H1 (cell line): ENCODE data around the gene C3orf52. TPM values are rescaled to one million over a fixed set of nuclear protein-coding genes. Genes with fewer than 3 reads are reported as not detected.

ENCODE experiments used
- CTCF ChIA-PET: fragments of 300-600 bp; sonication (Branson Sonifier 250); formaldehyde crosslinking; loops from one replicate; lab custom pipeline; 2021; ENCODE audit not compliant: partially characterized antibody; lab: Charles Lee
- POLR2A ChIA-PET: fragments of 300-600 bp; sonication (Branson Sonifier 250); formaldehyde crosslinking; loops from one replicate; lab custom pipeline; 2021; ENCODE audit warnings: inconsistent platforms; ENCODE audit not compliant: partially characterized antibody; lab: Charles Lee
- DNase-seq, 2 experiments: peaks; one replicate each; pipeline versions ENCODE4 v3.0.0 to v3.0.0-alpha.2; 2010 to 2022; ENCODE audit warnings: low spot score in 2 of 2, low read depth in 1 of 2, mixed read lengths in 1 of 2
- FAIRE-seq: peaks from 2 replicates; lab custom pipeline; 2011; peaks lifted over from hg19 to GRCh38; lab: Jason Lieb, UNC
- H2AFZ ChIP-seq: 2 replicates; pipeline ENCODE4 v1.8.1; 2012; ENCODE audit warnings: low read length, inconsistent platforms
- H2AK5ac ChIP-seq: 2 replicates; pipeline ENCODE4 v1.6.1; 2013; ENCODE audit warnings: low read depth, low read length
- H2BK120ac ChIP-seq: replicated peaks from 2 replicates; pipeline ENCODE3; 2013; ENCODE audit warnings: low read depth, low read length, inconsistent platforms
- H2BK12ac ChIP-seq: 2 replicates; pipeline ENCODE4 v1.6.1; 2013; ENCODE audit warnings: low read depth, low read length
- H2BK15ac ChIP-seq: 2 replicates; pipeline ENCODE4 v1.6.1; 2013; ENCODE audit warnings: low read length
- H2BK20ac ChIP-seq: 2 replicates; pipeline ENCODE4 v1.6.1; 2013; ENCODE audit warnings: low read length
- H2BK5ac ChIP-seq: 2 replicates; pipeline ENCODE4 v1.6.1; 2013; ENCODE audit warnings: low read depth, low read length
- H3K14ac ChIP-seq: 2 replicates; pipeline ENCODE4 v1.6.1; 2013; ENCODE audit warnings: inconsistent platforms; ENCODE audit not compliant: insufficient read length
- H3K18ac ChIP-seq: 2 replicates; pipeline ENCODE4 v1.6.1; 2013; ENCODE audit warnings: low read length; ENCODE audit errors: extremely low read depth
- H3K23ac ChIP-seq: 2 replicates; pipeline ENCODE4 v1.6.1; 2013; ENCODE audit warnings: inconsistent platforms; ENCODE audit not compliant: insufficient read length
- H3K23me2 ChIP-seq: 2 replicates; pipeline ENCODE4 v1.6.1; 2013; ENCODE audit warnings: low read depth, low read length
- H3K27ac ChIP-seq: 2 replicates; pipeline ENCODE4 v1.6.1; 2011; ENCODE audit warnings: low read depth, low read length, inconsistent platforms
- H3K27me3 ChIP-seq, 4 experiments: replicated peaks in 1 of 4; 1 replicate in 1 of 4; 2 replicates in 3 of 4; pipeline versions ENCODE4 v1.6.1 to v1.8.1; 2011 to 2013; ENCODE audit warnings: low read length in 3 of 4, mild to moderate bottlenecking in 3 of 4, inconsistent platforms in 2 of 4, mixed read lengths in 2 of 4, moderate library complexity in 1 of 4; ENCODE audit not compliant: control insufficient read depth in 3 of 4, insufficient read depth in 3 of 4; ENCODE audit errors: extremely low read depth in 1 of 4
- H3K36me3 ChIP-seq, 4 experiments: 2 replicates each; pipeline versions ENCODE4 v1.6.1 to v1.8.1; 2011 to 2013; ENCODE audit warnings: mild to moderate bottlenecking in 4 of 4, low read length in 3 of 4, moderate library complexity in 2 of 4, control low read depth in 1 of 4, inconsistent platforms in 1 of 4; ENCODE audit not compliant: insufficient read depth in 4 of 4, control insufficient read depth in 2 of 4
- H3K4ac ChIP-seq: replicated peaks from 2 replicates; pipeline ENCODE3; 2013; ENCODE audit warnings: low read length, low read depth, mixed read lengths, inconsistent platforms; ENCODE audit not compliant: insufficient read length
- H3K4me1 ChIP-seq, 4 experiments: replicated peaks in 1 of 4; 1 replicate in 1 of 4; 2 replicates in 3 of 4; pipeline versions ENCODE4 v1.6.1 to v1.8.1; 2011 to 2013; ENCODE audit warnings: low read length in 3 of 4, inconsistent platforms in 2 of 4, mixed read lengths in 1 of 4; ENCODE audit not compliant: insufficient read depth in 4 of 4, control insufficient read depth in 3 of 4
- H3K4me2 ChIP-seq, 2 experiments: 2 replicates each; pipeline versions ENCODE4 v1.6.1 to v1.8.1; 2011 to 2013; ENCODE audit warnings: low read depth in 2 of 2, low read length in 2 of 2, control low read depth in 1 of 2, inconsistent platforms in 1 of 2, mild to moderate bottlenecking in 1 of 2; ENCODE audit not compliant: insufficient read depth in 1 of 2
- H3K4me3 ChIP-seq, 4 experiments: fragments of 200-600, 300-600 bp in 1 of 4; sonication (generic), shearing (Covaris generic), sonication (Bioruptor Twin) in 1 of 4; 2 replicates each; pipeline versions ENCODE4 v1.5.1 to v1.8.1; 2011 to 2016; ENCODE audit warnings: low read length in 4 of 4, low read depth in 3 of 4, control low read depth in 2 of 4, inconsistent platforms in 2 of 4, mild to moderate bottlenecking in 2 of 4, mixed read lengths in 1 of 4, moderate library complexity in 1 of 4; ENCODE audit not compliant: insufficient read depth in 2 of 4; ENCODE audit errors: extremely low read depth in 1 of 4
- H3K56ac ChIP-seq: replicated peaks from 2 replicates; pipeline ENCODE3; 2013; ENCODE audit warnings: low read depth, mild to moderate bottlenecking, mixed read lengths, low read length, inconsistent platforms; ENCODE audit not compliant: insufficient read length
- H3K79me1 ChIP-seq: 2 replicates; pipeline ENCODE4 v1.6.1; 2013; ENCODE audit warnings: low read depth, low read length, control low read depth
- H3K79me2 ChIP-seq, 2 experiments: 2 replicates each; pipeline versions ENCODE4 v1.6.1 to v1.8.1; 2012 to 2013; ENCODE audit warnings: low read length in 2 of 2, mild to moderate bottlenecking in 2 of 2, inconsistent platforms in 1 of 2; ENCODE audit not compliant: insufficient read depth in 2 of 2, control insufficient read depth in 1 of 2
- H3K9ac ChIP-seq, 4 experiments: replicated peaks in 1 of 4; 1 replicate in 1 of 4; 2 replicates in 3 of 4; pipeline versions ENCODE4 v1.6.1 to v1.8.1; 2011 to 2013; ENCODE audit warnings: low read depth in 3 of 4, low read length in 3 of 4, control low read depth in 2 of 4, mild to moderate bottlenecking in 2 of 4, moderate library complexity in 2 of 4, inconsistent platforms in 1 of 4; ENCODE audit errors: extremely low read depth in 1 of 4
- H3K9me3 ChIP-seq, 2 experiments: 2 replicates each; pipeline versions ENCODE4 v1.6.1 to v1.8.1; 2012 to 2013; ENCODE audit warnings: mild to moderate bottlenecking in 2 of 2, moderate library complexity in 2 of 2, control low read depth in 1 of 2, inconsistent platforms in 1 of 2, low read depth in 1 of 2, low read length in 1 of 2, mixed read lengths in 1 of 2; ENCODE audit not compliant: insufficient read depth in 2 of 2
- H4K20me1 ChIP-seq, 2 experiments: replicated peaks in 1 of 2; 2 replicates each; pipeline versions ENCODE3 to v1.8.1; 2011 to 2013; ENCODE audit warnings: inconsistent platforms in 2 of 2, low read length in 2 of 2, mild to moderate bottlenecking in 1 of 2; ENCODE audit not compliant: insufficient read depth in 2 of 2, control insufficient read depth in 1 of 2
- H4K5ac ChIP-seq: 2 replicates; pipeline ENCODE4 v1.6.1; 2013; ENCODE audit warnings: low read length, low read depth, mixed read lengths, inconsistent platforms; ENCODE audit not compliant: insufficient read length
- H4K8ac ChIP-seq: 2 replicates; pipeline ENCODE4 v1.8.0; 2013; ENCODE audit warnings: mild to moderate bottlenecking, moderate library complexity, low read length, inconsistent platforms; ENCODE audit not compliant: insufficient read depth; ENCODE audit errors: extremely low read depth
- H4K91ac ChIP-seq: replicated peaks from 2 replicates; pipeline ENCODE3; 2013; ENCODE audit warnings: low read length, mixed read lengths, inconsistent platforms; ENCODE audit not compliant: insufficient read length
- CEBPB ChIP-seq: IDR thresholded peaks from 2 replicates; pipeline ENCODE4 v1.6.1; 2012; ENCODE audit warnings: low read depth, low read length
- CTBP2 ChIP-seq: IDR thresholded peaks from 2 replicates; pipeline ENCODE4 v1.7.0; 2011; ENCODE audit warnings: borderline replicate concordance, mild to moderate bottlenecking, moderate library complexity, mixed read lengths, low read length; ENCODE audit not compliant: insufficient read depth, insufficient read length
- EP300 ChIP-seq, 2 experiments: IDR thresholded peaks; 1 replicate in 1 of 2; 2 replicates in 1 of 2; pipeline ENCODE4 v1.6.1; 2011 to 2012; ENCODE audit warnings: low read depth in 2 of 2, low read length in 2 of 2, mild to moderate bottlenecking in 2 of 2, borderline replicate concordance in 1 of 2, inconsistent platforms in 1 of 2, moderate library complexity in 1 of 2
- MAX ChIP-seq: IDR thresholded peaks from 2 replicates; pipeline ENCODE4 v1.6.1; 2012; ENCODE audit warnings: inconsistent platforms
- RBBP5 ChIP-seq: IDR thresholded peaks from 2 replicates; pipeline ENCODE4 v1.7.1; 2012; ENCODE audit warnings: low read depth, mild to moderate bottlenecking, inconsistent platforms, low read length, moderate library complexity, borderline replicate concordance
- RNF2 ChIP-seq: fragments of 200-900, 300-1000 bp; sonication (generic); IDR thresholded peaks from 2 replicates; pipeline ENCODE4 v1.7.1; 2016; ENCODE audit warnings: borderline replicate concordance, low read depth, mild to moderate bottlenecking, antibody characterized with exemption, low read length; ENCODE audit not compliant: poor library complexity, severe bottlenecking; ENCODE audit errors: missing control alignments
- SIN3A ChIP-seq, 2 experiments: IDR thresholded peaks in 1 of 2; conservative IDR thresholded peaks in 1 of 2; 2 replicates each; pipeline ENCODE4 v1.6.1; 2011 to 2012; ENCODE audit warnings: low read length in 2 of 2, improper control_type of control experiment in 1 of 2, low read depth in 1 of 2, mild to moderate bottlenecking in 1 of 2
- SRF ChIP-seq: IDR thresholded peaks from 2 replicates; pipeline ENCODE4 v1.6.1; 2011; ENCODE audit warnings: mild to moderate bottlenecking, low read depth, low read length, moderate library complexity
- TEAD4 ChIP-seq: IDR thresholded peaks from 2 replicates; pipeline ENCODE4 v1.6.1; 2012; ENCODE audit warnings: low read depth, low read length, inconsistent platforms, mixed read lengths
- WGBS, 2 experiments: shearing (Covaris generic) in 1 of 2; methylation state at CpG; one replicate each; pipeline versions ENCODE4 v1.1.6 to v1.1.7; 2013 to 2015; ENCODE audit warnings: low lambda C conversion rate in 2 of 2, mixed read lengths in 2 of 2, inconsistent platforms in 1 of 2, low coverage in 1 of 2, missing lambda C conversion rate in 1 of 2; ENCODE audit not compliant: insufficient replicate concordance in 2 of 2, insufficient coverage in 1 of 2, insufficient read length in 1 of 2; ENCODE audit errors: extremely low coverage in 1 of 2, missing lambda C conversion rate in 1 of 2; 5-methylcytosine and 5-hydroxymethylcytosine counted together
- polyA plus RNA-seq, 7 experiments: library from polyadenylated mRNA; depleted of rRNA in 3 of 7; stranded (reverse) in 5 of 7; unstranded in 2 of 7; fragments of >200 nt in 5 of 7; fragments of 200-250 nt in 2 of 7; gene quantifications; 1 replicate in 5 of 7; 2 replicates in 1 of 7; 4 replicates in 1 of 7; pipeline versions ENCODE4 v1.2.1 to v1.2.3, GENCODE V29; 2011 to 2013; ENCODE audit warnings: missing spikeins in 2 of 7, mixed read lengths in 2 of 7
- total RNA-seq: library from RNA; stranded (reverse); fragmentation: NEBNext Ultra II Directional; extraction: Animal tissue kit (Norgen Biotek cat#: 25700); gene quantifications from 2 replicates; pipeline ENCODE4 v1.2.1, GENCODE V29; 2021
- TF ChIP-seq, protein P1 (sequence below): IDR thresholded peaks from 2 replicates; pipeline ENCODE4 v1.6.1; 2012; ENCODE audit warnings: inconsistent platforms

The C3orf52 gene
- total and polyA plus RNA-seq, 2 of the 8 experiments (the other 6 are each of a cell fraction or from before 2014, with no cell fraction given) = 9.7 to 13.1 TPM

- WGBS, 2 experiments = 90% methylated on average over 8 of the region's 8 CpGs; no CpG with 5 or more reads in 1 of the 2 experiments
- H2BK5ac ChIP-seq = no peak overlapping the region
- no peak overlapping the region for H3K23ac ChIP-seq
- no peak overlapping the region for H3K56ac ChIP-seq
- no peaks in the 10 kb centered on the region for H3K79me2 ChIP-seq
- H4K8ac ChIP-seq = no peak overlapping the region
- H3K4me2 ChIP-seq = no peak overlapping the region
- no peak overlapping the region for H3K4ac ChIP-seq
- no peak overlapping the region for H3K27ac ChIP-seq
- no peaks in the 10 kb centered on the region for H3K79me1 ChIP-seq
- no peak overlapping the region for H2BK15ac ChIP-seq
- no peaks in the 10 kb centered on the region for H3K27me3 ChIP-seq
- H3K9ac ChIP-seq = no peak overlapping the region
- H4K5ac ChIP-seq = no peak overlapping the region
- H3K18ac ChIP-seq = no peak overlapping the region
- no peak overlapping the region for H2AK5ac ChIP-seq
- no peak overlapping the region for H3K4me3 ChIP-seq
- H3K14ac ChIP-seq = no peak overlapping the region
- ChIA-PET POLR2A (interaction anchor here (0.9 kb wide), 1 partner anchor 12 kb away, joined by 3 read pairs; no protein-coding TSS in a partner anchor), CTCF (interaction anchor here (0.7 to 2.4 kb wide), 3 partner anchors 10 to 159 kb away, joined by 5 to 9 read pairs (median 6); partner anchors contain the start of gene SLC9C1)
- DNase-seq = no peak
- no peak for FAIRE-seq
- H3K23me2 ChIP-seq = no peaks in the 10 kb centered on the region
- no peak overlapping the region for H2BK12ac ChIP-seq
- no peaks in the 10 kb centered on the region for H3K9me3 ChIP-seq
- peaks cover 1 to 8% (median 3%) of the 10 kb centered on the region in 4 experiments; a peak in 4 of 7 replicates for H3K4me1 ChIP-seq
- no peaks in the 10 kb centered on the region; a peak in 2 of 8 replicates for H3K36me3 ChIP-seq
- H2AFZ ChIP-seq = no peak overlapping the region
- H4K91ac ChIP-seq = no peak overlapping the region
- no peak overlapping the region for H2BK120ac ChIP-seq
- no peak overlapping the region for H2BK20ac ChIP-seq
- H4K20me1 ChIP-seq = no peaks in the 10 kb centered on the region
- TF ChIP-seq SRF (no peak), MAX (no peak), RNF2 (no peak), CTBP2 (no peak), CEBPB (no peak), SIN3A (conservative IDR thresholded peaks at IDR 0.05 in 1 of 2, IDR thresholded peaks at IDR 0.05 in 1 of 2; ENCODE audit: low read depth in 1 of 2, low read length in 2 of 2) (no peak), TEAD4 (no peak), RBBP5 (no peak), EP300 (IDR thresholded peaks at IDR 0.05; ENCODE audit: borderline replicate concordance in 1 of 2, low read depth in 2 of 2, low read length in 2 of 2) (no peak)
- TF ChIP-seq, protein P1, sequence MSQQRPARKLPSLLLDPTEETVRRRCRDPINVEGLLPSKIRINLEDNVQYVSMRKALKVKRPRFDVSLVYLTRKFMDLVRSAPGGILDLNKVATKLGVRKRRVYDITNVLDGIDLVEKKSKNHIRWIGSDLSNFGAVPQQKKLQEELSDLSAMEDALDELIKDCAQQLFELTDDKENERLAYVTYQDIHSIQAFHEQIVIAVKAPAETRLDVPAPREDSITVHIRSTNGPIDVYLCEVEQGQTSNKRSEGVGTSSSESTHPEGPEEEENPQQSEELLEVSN = no peak
Measured at GRCh38 chr3:112134335-112135124, 48.3 kb downstream of the C3orf52 start.
